DND-41 (cell line): ENCODE measurements around the gene ERP27.

Experiments
- ATAC-seq: fragments of 200-7000 bp; cut with Tn5 transposase; 3 replicates; pipeline ENCODE4 v1.9.1; 2021; ENCODE audit warnings: low read depth; ENCODE audit not compliant: insufficient read depth
- DNase-seq: peaks from one replicate; pipeline ENCODE4 v3.0.0-alpha.2; 2020
- H2AFZ ChIP-seq: 2 replicates; pipeline ENCODE4 v1.6.0; 2012; ENCODE audit warnings: low read depth, low read length
- H3K27ac ChIP-seq: 2 replicates; pipeline ENCODE4 v1.5.1; 2012; ENCODE audit warnings: low read length, inconsistent platforms
- H3K27me3 ChIP-seq: fragments of 200-600 bp; sonication (generic); 2 replicates; pipeline ENCODE4 v1.6.0; 2012; ENCODE audit warnings: low read length, mild to moderate bottlenecking, inconsistent platforms; ENCODE audit not compliant: insufficient read depth, poor library complexity
- H3K36me3 ChIP-seq: 2 replicates; pipeline ENCODE4 v1.5.1; 2012; ENCODE audit warnings: low read length, inconsistent platforms; ENCODE audit not compliant: insufficient read depth
- H3K4me1 ChIP-seq: 2 replicates; pipeline ENCODE4 v1.5.1; 2012; ENCODE audit warnings: mild to moderate bottlenecking, low read length; ENCODE audit not compliant: insufficient read depth
- H3K4me2 ChIP-seq: 2 replicates; pipeline ENCODE4 v1.6.0; 2012; ENCODE audit warnings: mild to moderate bottlenecking, moderate library complexity, low read length, inconsistent platforms; ENCODE audit not compliant: insufficient read depth
- H3K4me3 ChIP-seq, 2 experiments: fragments of 200-600 bp in 1 of 2; shearing (Covaris generic) in 1 of 2; 2 replicates each; pipeline ENCODE4 v1.5.1; 2012 to 2016; ENCODE audit warnings: inconsistent platforms in 2 of 2, low read length in 2 of 2, mild to moderate bottlenecking in 2 of 2, low read depth in 1 of 2, moderate library complexity in 1 of 2
- H3K79me2 ChIP-seq: 2 replicates; pipeline ENCODE4 v1.6.0; 2012; ENCODE audit warnings: low read length, inconsistent platforms; ENCODE audit not compliant: insufficient read depth
- H3K9ac ChIP-seq: 2 replicates; pipeline ENCODE4 v1.6.0; 2012; ENCODE audit warnings: low read depth, mild to moderate bottlenecking, inconsistent platforms, low read length, moderate library complexity
- H3K9me3 ChIP-seq: 2 replicates; pipeline ENCODE4 v1.5.1; 2012; ENCODE audit warnings: low read length, moderate library complexity, mild to moderate bottlenecking, inconsistent platforms; ENCODE audit not compliant: insufficient read depth, severe bottlenecking
- H4K20me1 ChIP-seq: 2 replicates; pipeline ENCODE4 v1.6.0; 2012; ENCODE audit warnings: low read length; ENCODE audit not compliant: insufficient read depth
- CTCF ChIP-seq: IDR thresholded peaks from 2 replicates; pipeline ENCODE4 v1.5.1; 2012; ENCODE audit warnings: borderline replicate concordance, low read length, moderate library complexity, mild to moderate bottlenecking; ENCODE audit not compliant: poor library complexity, severe bottlenecking; ENCODE audit errors: extremely low read depth
- EZH2 ChIP-seq: IDR thresholded peaks from 3 replicates; pipeline ENCODE4 v1.6.1; 2012; ENCODE audit warnings: borderline replicate concordance, low read depth, mild to moderate bottlenecking, moderate library complexity, low read length, inconsistent platforms; ENCODE audit not compliant: severe bottlenecking

ERP27 gene

GRCh38 chr12:14937014-14937413 is 1.3 kb downstream of the ERP27 start:
- no peaks in the 10 kb centered on the region for H3K9me3 ChIP-seq
- peaks cover 9% of the 10 kb centered on the region; the same call in 1 of the 2 replicates for H3K4me1 ChIP-seq
- peaks cover 53% of the 10 kb centered on the region for H3K36me3 ChIP-seq
- TF ChIP-seq CTCF (no peak), EZH2 (no peak)
- H4K20me1 ChIP-seq: no peaks in the 10 kb centered on the region
- H3K27ac ChIP-seq: no peak overlapping the region; the same call in 1 of the 2 replicates
- no peak overlapping the region for H3K9ac ChIP-seq
- H3K4me3 ChIP-seq: no peak overlapping the region
- ATAC-seq (no peak), DNase-seq (no peak)
- H3K27me3 ChIP-seq: no peaks in the 10 kb centered on the region
- no peak overlapping the region for H2AFZ ChIP-seq
- no peak overlapping the region for H3K4me2 ChIP-seq
- no peaks in the 10 kb centered on the region for H3K79me2 ChIP-seq

- Histone ChIP-seq H3K27ac (no peak overlapping the region), H2AFZ (no peak overlapping the region), H3K27me3 (no peaks in the 10 kb centered on the region), H3K79me2 (no peaks in the 10 kb centered on the region), H3K4me2 (no peak overlapping the region), H4K20me1 (no peaks in the 10 kb centered on the region), H3K9ac (no peak overlapping the region), H3K4me3 (no peak overlapping the region), H3K36me3 (peaks cover 52% of the 10 kb centered on the region), H3K4me1 (peaks cover 9% of the 10 kb centered on the region; the same call in 1 of the 2 replicates), H3K9me3 (no peaks in the 10 kb centered on the region)
- DNase-seq (no peak), ATAC-seq (0 out of 3 replicates have a peak, but pooled peaks have one; percentile 34)
- no peak for TF ChIP-seq EZH2
- TF ChIP-seq CTCF: peak; percentile 55
These were observed 2.0 kb downstream of the ERP27 start for GRCh38 chr12:14936224-14936861.

GRCh38 chr12:14935031-14935430 is 3.3 kb downstream of the ERP27 start:
- ATAC-seq: no peak
- H3K79me2 ChIP-seq: no peaks in the 10 kb centered on the region
- no peak overlapping the region for H2AFZ ChIP-seq
- TF ChIP-seq EZH2 (no peak), CTCF (no peak)
- H3K36me3 ChIP-seq: peaks cover 43% of the 10 kb centered on the region
- no peak overlapping the region for H3K4me2 ChIP-seq
- DNase-seq: no peak
- no peaks in the 10 kb centered on the region for H4K20me1 ChIP-seq
- no peak overlapping the region for H3K27ac ChIP-seq
- peaks cover 9% of the 10 kb centered on the region; the same call in 1 of the 2 replicates for H3K4me1 ChIP-seq
- no peak overlapping the region for H3K9ac ChIP-seq
- no peak overlapping the region for H3K4me3 ChIP-seq
- H3K27me3 ChIP-seq: no peaks in the 10 kb centered on the region
- no peaks in the 10 kb centered on the region for H3K9me3 ChIP-seq
